ENCODE results near the gene LONP2. TPM values are rescaled to one million over a fixed set of nuclear protein-coding genes. Genes with fewer than 3 reads are reported as not detected.
A peak's percentile ranks its signal among the peaks of the same experiment; 100 is the strongest.

LONP2 gene
- total and polyA plus RNA-seq, 9 of the 15 experiments (the other 6 are each of a cell fraction or from before 2014, with no cell fraction given), result 8.1 to 41.2 (median 25.6) TPM

DNA sequence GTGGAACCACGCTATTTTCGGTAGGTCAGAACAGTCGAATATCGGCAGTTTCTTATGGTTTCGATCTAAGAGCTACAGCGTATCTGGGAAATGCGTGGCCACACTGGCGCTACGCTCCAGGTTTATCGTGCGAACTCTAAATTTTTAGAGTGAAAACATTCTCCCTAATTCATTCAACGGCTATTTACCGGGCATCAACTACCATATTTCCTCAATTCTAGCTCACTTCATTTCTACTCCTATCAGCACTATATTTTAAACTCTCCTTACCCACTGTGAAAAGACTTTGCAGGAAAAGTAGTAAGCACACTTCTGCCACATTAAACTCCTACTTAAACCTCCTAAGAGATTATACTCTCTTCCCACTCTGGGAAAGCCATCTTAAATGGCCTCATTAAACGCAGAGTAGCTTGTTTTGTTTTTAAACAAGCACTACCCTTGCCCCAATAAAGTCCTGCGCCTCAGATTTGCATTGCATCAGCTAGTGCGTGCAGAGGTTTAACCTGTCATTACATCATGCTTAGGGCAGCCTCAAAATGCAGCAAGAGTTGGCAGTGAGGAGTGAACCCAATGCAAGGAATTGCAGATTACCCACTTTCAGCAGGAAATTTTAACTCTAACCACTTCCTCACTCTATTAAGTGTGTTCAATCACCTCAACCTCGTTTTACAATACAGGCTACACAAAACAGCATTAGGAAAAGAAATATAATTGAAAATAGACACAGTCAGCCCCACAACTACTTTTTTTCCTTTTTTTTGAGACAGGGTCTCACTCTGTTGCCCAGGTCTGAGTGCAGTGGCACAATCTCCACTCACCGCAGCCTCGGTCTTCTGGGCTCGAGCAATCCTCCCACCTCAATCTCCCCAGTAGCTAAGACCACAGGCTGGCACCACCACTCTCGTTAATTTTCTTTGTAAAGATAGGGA lies 122.3 kb downstream of the LONP2 start (continued):
- TF ChIP-seq, protein P1, sequence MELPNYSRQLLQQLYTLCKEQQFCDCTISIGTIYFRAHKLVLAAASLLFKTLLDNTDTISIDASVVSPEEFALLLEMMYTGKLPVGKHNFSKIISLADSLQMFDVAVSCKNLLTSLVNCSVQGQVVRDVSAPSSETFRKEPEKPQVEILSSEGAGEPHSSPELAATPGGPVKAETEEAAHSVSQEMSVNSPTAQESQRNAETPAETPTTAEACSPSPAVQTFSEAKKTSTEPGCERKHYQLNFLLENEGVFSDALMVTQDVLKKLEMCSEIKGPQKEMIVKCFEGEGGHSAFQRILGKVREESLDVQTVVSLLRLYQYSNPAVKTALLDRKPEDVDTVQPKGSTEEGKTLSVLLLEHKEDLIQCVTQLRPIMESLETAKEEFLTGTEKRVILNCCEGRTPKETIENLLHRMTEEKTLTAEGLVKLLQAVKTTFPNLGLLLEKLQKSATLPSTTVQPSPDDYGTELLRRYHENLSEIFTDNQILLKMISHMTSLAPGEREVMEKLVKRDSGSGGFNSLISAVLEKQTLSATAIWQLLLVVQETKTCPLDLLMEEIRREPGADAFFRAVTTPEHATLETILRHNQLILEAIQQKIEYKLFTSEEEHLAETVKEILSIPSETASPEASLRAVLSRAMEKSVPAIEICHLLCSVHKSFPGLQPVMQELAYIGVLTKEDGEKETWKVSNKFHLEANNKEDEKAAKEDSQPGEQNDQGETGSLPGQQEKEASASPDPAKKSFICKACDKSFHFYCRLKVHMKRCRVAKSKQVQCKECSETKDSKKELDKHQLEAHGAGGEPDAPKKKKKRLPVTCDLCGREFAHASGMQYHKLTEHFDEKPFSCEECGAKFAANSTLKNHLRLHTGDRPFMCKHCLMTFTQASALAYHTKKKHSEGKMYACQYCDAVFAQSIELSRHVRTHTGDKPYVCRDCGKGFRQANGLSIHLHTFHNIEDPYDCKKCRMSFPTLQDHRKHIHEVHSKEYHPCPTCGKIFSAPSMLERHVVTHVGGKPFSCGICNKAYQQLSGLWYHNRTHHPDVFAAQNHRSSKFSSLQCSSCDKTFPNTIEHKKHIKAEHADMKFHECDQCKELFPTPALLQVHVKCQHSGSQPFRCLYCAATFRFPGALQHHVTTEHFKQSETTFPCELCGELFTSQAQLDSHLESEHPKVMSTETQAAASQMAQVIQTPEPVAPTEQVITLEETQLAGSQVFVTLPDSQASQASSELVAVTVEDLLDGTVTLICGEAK (IDR thresholded peaks at IDR 0.05), result peak; percentile 85
- TF ChIP-seq, protein P1 (CRISPR knock-in tag; IDR thresholded peaks at IDR 0.05), result peak; percentile 57
- 0 out of 2 replicates have a peak, but pooled peaks have one; percentile 25 for TF ChIP-seq POLR2A (conservative IDR thresholded peaks at IDR 0.05)
- no peak for TF ChIP-seq SIX5 (IDR thresholded peaks at IDR 0.05; ENCODE audit: borderline replicate concordance in 1 of 2, insufficient read depth in 1 of 2, low read depth in 1 of 2, low read length in 2 of 2)
